Gastrocnemius medialis (tissue), 4 donors: Measurements from ENCODE around the gene CD38. TPM values are rescaled to one million over a fixed set of nuclear protein-coding genes. Genes with fewer than 3 reads are reported as not detected.
"Not testable (repeated sequence)": the region's sequence is repeated elsewhere in the genome, so short reads cannot be mapped to it uniquely, and the experiment has no call there.

Source experiments
- ATAC-seq, 2 donors: fragments of 150-250 bp; one replicate each; pipeline ENCODE4 v1.9.1; 2016
- DNase-seq, 2 donors: peaks; one replicate each; pipeline ENCODE4 v3.0.0-alpha.2; 2019
- H3K27ac ChIP-seq, 4 donors: fragments of 200-600 bp; sonication (generic); 1 replicate in 1 of 4; 2 replicates in 3 of 4; pipeline ENCODE4 v1.5.1; 2016 to 2018; ENCODE audit warnings: mild to moderate bottlenecking in 2 of 4, moderate library complexity in 1 of 4
- H3K27me3 ChIP-seq, 3 donors: fragments of 200-600 bp; sonication (generic) in 2 of 3; 1 replicate in 1 of 3; 2 replicates in 2 of 3; pipeline versions ENCODE4 v1.5.1 to v1.6.0; 2016 to 2019; ENCODE audit warnings: mild to moderate bottlenecking in 1 of 3, moderate library complexity in 1 of 3
- H3K36me3 ChIP-seq, 2 donors: fragments of 200-600 bp; sonication (generic) in 1 of 2; one replicate each; pipeline ENCODE4 v1.5.1; 2017 to 2018
- H3K4me1 ChIP-seq, 2 donors: fragments of 200-600 bp; sonication (generic) in 1 of 2; one replicate each; pipeline ENCODE4 v1.5.1; 2016 to 2017; ENCODE audit warnings: mild to moderate bottlenecking in 2 of 2
- H3K4me3 ChIP-seq, 4 donors: fragments of 200-600 bp; sonication (generic) in 3 of 4; 1 replicate in 1 of 4; 2 replicates in 3 of 4; pipeline ENCODE4 v1.5.1; 2016 to 2019; ENCODE audit warnings: mild to moderate bottlenecking in 2 of 4
- H3K9me3 ChIP-seq, 3 donors: fragments of 200-600 bp; sonication (generic) in 2 of 3; 1 replicate in 1 of 3; 2 replicates in 2 of 3; pipeline ENCODE4 v1.5.1; 2016 to 2019
- CTCF ChIP-seq, 5 experiments: fragments of 450-650 bp in 3 of 5; fragments of 200-600 bp in 2 of 5; sonication (generic) in 2 of 5; IDR thresholded peaks in 4 of 5; conservative IDR thresholded peaks in 1 of 5; 1 replicate in 4 of 5; 2 replicates in 1 of 5; pipeline ENCODE4 v1.5.1; 2016 to 2019; ENCODE audit warnings: antibody characterized with exemption in 5 of 5, mild to moderate bottlenecking in 3 of 5, moderate library complexity in 3 of 5
- POLR2A ChIP-seq, 2 donors: fragments of 450-650 bp; IDR thresholded peaks; one replicate each; pipeline ENCODE4 v1.6.1; 2017; ENCODE audit warnings: antibody characterized with exemption in 2 of 2, mild to moderate bottlenecking in 2 of 2, moderate library complexity in 2 of 2
- in situ Hi-C, 4 donors: fragments of 200-750 bp; cut with MboI; loops; one replicate each; pipeline versions ENCODE4 v1.15.0 to v1.8.0; 2017; ENCODE audit warnings: low sequenced_read_pairs in 4 of 4
- intact Hi-C: fragments of 100-400 bp; cut with DNase I; formaldehyde crosslinking; loops from one replicate; pipeline ENCODE4 v1.15.1; 2023; ENCODE audit warnings: low total_unique reads
- total RNA-seq, 4 donors: library from RNA; depleted of rRNA; stranded (reverse); fragments of >200 nt; gene quantifications; one replicate each; pipeline versions ENCODE4 v1.1.0 to v1.2.3, GENCODE V29; 2016

The CD38 gene
- 1 to 10 TPM in 3 of 4 donors, under 1 TPM in 1; 0.73 to 9.0 (median 2.4) TPM for total RNA-seq

DNA sequence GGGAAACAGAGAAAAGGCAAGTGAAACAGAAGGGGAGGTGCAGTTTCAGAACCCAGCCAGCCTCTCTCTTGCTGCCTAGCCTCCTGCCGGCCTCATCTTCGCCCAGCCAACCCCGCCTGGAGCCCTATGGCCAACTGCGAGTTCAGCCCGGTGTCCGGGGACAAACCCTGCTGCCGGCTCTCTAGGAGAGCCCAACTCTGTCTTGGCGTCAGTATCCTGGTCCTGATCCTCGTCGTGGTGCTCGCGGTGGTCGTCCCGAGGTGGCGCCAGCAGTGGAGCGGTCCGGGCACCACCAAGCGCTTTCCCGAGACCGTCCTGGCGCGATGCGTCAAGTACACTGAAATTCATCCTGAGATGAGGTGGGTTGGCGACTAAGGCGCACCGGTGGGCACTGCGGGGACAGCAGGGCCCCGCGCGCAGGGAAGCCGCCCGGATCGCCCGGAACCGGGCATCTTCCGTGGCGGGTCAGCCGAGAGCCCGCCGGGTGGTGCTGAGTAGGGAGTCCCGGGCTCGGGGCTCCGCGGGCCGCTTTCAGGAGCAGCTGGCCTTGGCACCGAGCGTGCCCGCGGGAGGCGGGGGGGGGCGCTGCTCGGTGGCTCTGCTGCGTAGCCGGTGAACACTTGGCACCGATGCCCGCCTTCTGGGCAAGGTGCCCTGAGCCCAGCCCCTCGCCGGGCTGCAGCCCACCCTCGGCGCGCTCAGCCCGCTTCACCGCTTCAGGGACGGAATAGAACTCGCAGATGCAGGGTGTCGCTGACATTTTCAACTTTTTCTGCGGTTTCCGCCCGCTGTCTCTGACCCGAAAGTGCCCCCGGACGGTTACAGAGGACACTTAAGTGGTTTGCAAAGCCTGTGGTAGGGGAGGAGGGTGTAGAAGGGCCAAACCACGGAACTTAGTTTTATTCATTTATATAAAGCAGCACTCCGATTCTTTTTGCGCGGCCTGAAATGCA is at the start of gene CD38:
CD38 (plus strand) TSS at position 40 of the 953 bp plus-strand sequence; CDS start at position 127, 87 bp downstream.
- H3K4me3 ChIP-seq = peak within 1 kb of the TSS; percentile 71 to 86 (median 78)
- H3K27ac ChIP-seq = peak within 1 kb of the TSS; percentile 89 to 91 (median 90)
- TF ChIP-seq CTCF (IDR thresholded peaks at IDR 0.05 in 4 of 5, conservative IDR thresholded peaks at IDR 0.05 in 1 of 5) = no peak
- peak in 1 of 2 donors; percentile 6 for TF ChIP-seq POLR2A (IDR thresholded peaks at IDR 0.05)
- in situ Hi-C loops (loop anchor here in 1 of 4 donors (25.0 kb wide), 1 partner anchor 434 kb away; no protein-coding TSS in a partner anchor), intact Hi-C loops (loop anchor here (1.0 to 2.0 kb wide), 3 partner anchors 23 to 448 kb away; partner anchors contain the start of gene TAPT1)
- DNase-seq = peak; percentile 46 to 64
- peak; percentile 76 to 86 for ATAC-seq
- H3K4me1 ChIP-seq = peaks cover 6 to 27% of the 10 kb centered on the region in 2 donors
- no peaks in the 10 kb centered on the region for H3K27me3 ChIP-seq
- no peaks in the 10 kb centered on the region for H3K9me3 ChIP-seq
- H3K36me3 ChIP-seq = no peaks in the 10 kb centered on the region

DNA sequence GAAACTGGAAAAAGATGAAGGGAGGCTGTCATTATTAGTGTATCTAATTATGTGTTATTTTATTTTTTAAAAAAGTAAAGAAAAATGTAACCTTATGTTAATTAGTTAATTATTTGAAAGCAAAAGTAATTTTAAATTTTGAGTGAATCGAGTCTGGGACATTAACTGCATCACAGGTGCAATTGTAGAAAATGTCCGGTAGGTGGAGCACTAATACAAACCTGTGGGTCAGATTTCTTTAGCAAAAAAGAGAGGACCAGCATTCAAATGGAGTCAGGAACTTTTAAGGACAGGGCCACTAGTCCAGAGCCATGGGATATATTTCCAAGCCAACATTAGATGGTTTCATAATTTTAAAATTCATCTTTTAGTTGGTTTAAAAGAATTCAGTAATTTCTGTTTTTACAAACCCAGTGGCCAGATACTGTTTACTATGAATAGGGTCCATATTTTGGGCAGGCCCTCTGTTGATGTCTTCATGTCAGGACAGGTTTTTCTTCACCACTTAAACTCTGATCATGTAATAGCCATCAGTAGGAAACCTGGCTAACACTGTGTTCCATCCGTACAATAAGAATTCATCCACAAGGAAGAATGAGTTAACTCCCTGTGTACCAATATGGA is 48.1 kb upstream of the CD38 start:
- no peak for TF ChIP-seq POLR2A (IDR thresholded peaks at IDR 0.05)
- peak; percentile 58 to 88 (median 71) for TF ChIP-seq CTCF (IDR thresholded peaks at IDR 0.05 in 4 of 5, conservative IDR thresholded peaks at IDR 0.05 in 1 of 5)
- no peak overlapping the region for H3K4me3 ChIP-seq
- no peaks in the 10 kb centered on the region for H3K4me1 ChIP-seq
- ATAC-seq = peak; percentile 75 to 87
- no peak overlapping the region for H3K27ac ChIP-seq
- no peaks in the 10 kb centered on the region for H3K27me3 ChIP-seq
- no peak for DNase-seq
- no peaks in the 10 kb centered on the region for H3K9me3 ChIP-seq
- no peaks in the 10 kb centered on the region for H3K36me3 ChIP-seq
- in situ Hi-C loops = loop anchor here in 3 of 4 donors (10.0 to 25.0 kb wide), 2 partner anchors 232 to 275 kb away; partner anchors contain the start of gene FGFBP2 (in 1 of the 3)
- intact Hi-C loops = loop anchor here (1.0 to 10.0 kb wide), 4 partner anchors 49 to 271 kb away; partner anchors contain the start of gene CD38

DNA sequence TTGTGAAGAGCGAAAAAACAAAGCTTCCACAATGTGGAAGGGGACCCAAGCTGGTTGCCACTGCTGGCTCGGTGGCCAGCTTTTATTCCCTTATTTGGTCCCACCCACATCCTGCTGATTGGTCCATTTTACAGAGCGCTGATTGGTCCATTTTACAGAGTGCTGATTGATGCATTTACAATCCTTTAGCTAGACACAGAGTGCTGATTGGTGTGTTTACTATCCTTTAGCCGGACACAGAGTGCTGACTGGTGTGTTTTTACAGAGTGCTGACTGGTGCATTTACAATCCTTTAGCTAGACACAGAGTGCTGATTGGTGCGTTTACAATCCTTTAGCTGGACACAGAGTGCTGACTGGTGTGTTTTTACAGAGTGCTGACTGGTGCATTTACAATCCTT is 45.1 kb upstream of the CD38 start:
- H3K27ac ChIP-seq, ATAC-seq, DNase-seq, H3K4me3 ChIP-seq, H3K36me3 ChIP-seq, intact Hi-C loops, H3K27me3 ChIP-seq, H3K4me1 ChIP-seq, H3K9me3 ChIP-seq: not testable (repeated sequence)
- in situ Hi-C loops = loop anchor here in 2 of 4 donors (10.0 to 25.0 kb wide), 2 partner anchors 229 to 272 kb away; partner anchors contain the start of gene FGFBP2 (in 1 of the 2)

DNA sequence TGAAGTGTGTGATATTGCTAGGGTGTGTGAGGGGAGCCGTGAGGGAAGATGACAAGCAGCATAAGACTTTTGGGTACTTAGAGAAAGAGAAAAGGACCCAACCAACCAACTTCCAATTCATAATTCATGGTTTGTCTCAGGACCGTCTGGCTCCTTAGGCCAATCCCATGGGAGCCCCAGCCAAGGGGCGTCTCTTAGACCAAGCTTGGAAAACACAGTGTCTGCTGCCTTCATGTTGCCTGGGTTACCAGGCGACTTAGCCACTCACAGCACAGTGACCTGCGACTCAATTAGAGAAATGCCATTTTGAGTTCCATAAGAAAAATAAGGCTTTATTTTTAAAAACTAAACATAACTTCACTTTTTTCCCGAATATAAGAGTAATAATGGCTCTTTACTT is 42.6 kb upstream of the CD38 start:
- Histone ChIP-seq H3K27ac (no peak overlapping the region), H3K36me3 (no peaks in the 10 kb centered on the region), H3K4me1 (no peaks in the 10 kb centered on the region), H3K4me3 (no peak overlapping the region), H3K9me3 (no peaks in the 10 kb centered on the region), H3K27me3 (no peaks in the 10 kb centered on the region)
- TF ChIP-seq CTCF (IDR thresholded peaks at IDR 0.05 in 4 of 5, conservative IDR thresholded peaks at IDR 0.05 in 1 of 5) = no peak
- TF ChIP-seq POLR2A (IDR thresholded peaks at IDR 0.05) = no peak
- in situ Hi-C loops (loop anchor here in 2 of 4 donors (10.0 to 25.0 kb wide), 2 partner anchors 227 to 269 kb away; partner anchors contain the start of gene FGFBP2 (in 1 of the 2)), intact Hi-C loops (no loop called here)
- no peak for DNase-seq
- no peak for ATAC-seq
